CD14-positive monocyte (primary cell): ENCODE measurements around the gene VAV2. TPM values are rescaled to one million over a fixed set of nuclear protein-coding genes. Genes with fewer than 3 reads are reported as not detected.

Source experiments
- DNase-seq, 3 donors: peaks; one replicate each; pipeline ENCODE4 v3.0.0-alpha.2; 2011 to 2022
- H2AFZ ChIP-seq: 2 replicates; pipeline ENCODE4 v1.6.0; 2012; ENCODE audit warnings: mild to moderate bottlenecking, low read depth, low read length, inconsistent platforms; ENCODE audit not compliant: insufficient read depth, poor library complexity, severe bottlenecking
- H3K27ac ChIP-seq, 2 donors: 1 replicate in 1 of 2; 2 replicates in 1 of 2; pipeline ENCODE4 v1.5.1; 2012 to 2013; ENCODE audit warnings: low read length in 2 of 2, control low read depth in 1 of 2, inconsistent platforms in 1 of 2, low read depth in 1 of 2, mild to moderate bottlenecking in 1 of 2
- H3K27me3 ChIP-seq, 2 donors: one replicate each; pipeline versions ENCODE4 v1.6.0 to v1.6.1; 2011 to 2013; ENCODE audit warnings: low read length in 2 of 2; ENCODE audit not compliant: control insufficient read depth in 2 of 2, insufficient read depth in 2 of 2
- H3K36me3 ChIP-seq, 2 donors: replicated peaks in 1 of 2; 1 replicate in 1 of 2; 2 replicates in 1 of 2; pipeline versions ENCODE4 v1.5.1 to v1.6.1; 2012 to 2013; ENCODE audit warnings: low read length in 2 of 2, control low read depth in 1 of 2, inconsistent platforms in 1 of 2, mild to moderate bottlenecking in 1 of 2; ENCODE audit not compliant: insufficient read depth in 2 of 2, control insufficient read depth in 1 of 2
- H3K4me1 ChIP-seq, 2 donors: 1 replicate in 1 of 2; 2 replicates in 1 of 2; pipeline versions ENCODE4 v1.5.1 to v1.6.1; 2012 to 2013; ENCODE audit warnings: low read length in 2 of 2, control low read depth in 1 of 2, inconsistent platforms in 1 of 2, mild to moderate bottlenecking in 1 of 2, moderate library complexity in 1 of 2; ENCODE audit not compliant: insufficient read depth in 2 of 2, control insufficient read depth in 1 of 2
- H3K4me2 ChIP-seq: replicated peaks from 2 replicates; pipeline ENCODE3; 2012; ENCODE audit warnings: low read length, moderate library complexity, mild to moderate bottlenecking; ENCODE audit not compliant: poor library complexity, severe bottlenecking; ENCODE audit errors: extremely low read depth
- H3K4me3 ChIP-seq, 3 experiments: fragments of 200-600 bp in 1 of 3; sonication (generic) in 1 of 3; replicated peaks in 1 of 3; 1 replicate in 2 of 3; 2 replicates in 1 of 3; pipeline ENCODE4 v1.5.1; 2011 to 2013; ENCODE audit warnings: low read length in 3 of 3, mild to moderate bottlenecking in 3 of 3, control low read depth in 2 of 3, low read depth in 2 of 3, inconsistent platforms in 1 of 3, moderate library complexity in 1 of 3
- H3K79me2 ChIP-seq: 2 replicates; pipeline ENCODE4 v1.6.0; 2012; ENCODE audit warnings: mild to moderate bottlenecking, control low read depth, inconsistent platforms, low read length, moderate library complexity; ENCODE audit not compliant: insufficient read depth
- H3K9ac ChIP-seq: 2 replicates; pipeline ENCODE4 v1.6.0; 2017; ENCODE audit warnings: low read length, mild to moderate bottlenecking; ENCODE audit not compliant: insufficient read depth, poor library complexity, severe bottlenecking
- H3K9me3 ChIP-seq, 2 donors: replicated peaks in 1 of 2; 1 replicate in 1 of 2; 2 replicates in 1 of 2; pipeline versions ENCODE4 v1.5.1 to v1.6.1; 2012 to 2013; ENCODE audit warnings: low read length in 2 of 2, control low read depth in 1 of 2; ENCODE audit not compliant: control insufficient read depth in 1 of 2, insufficient read depth in 1 of 2
- H4K20me1 ChIP-seq: 2 replicates; pipeline ENCODE4 v1.6.0; 2012; ENCODE audit warnings: mild to moderate bottlenecking, low read length, control low read depth, moderate library complexity; ENCODE audit not compliant: insufficient read depth
- H3K27ac Mint-ChIP-seq, 7 donors: one replicate each; pipeline ENCODE4 v1.8.0; 2020; ENCODE audit warnings: mild to moderate bottlenecking in 7 of 7, mixed read lengths in 7 of 7, moderate library complexity in 6 of 7, inconsistent platforms in 2 of 7
- H3K27me3 Mint-ChIP-seq, 3 donors: one replicate each; pipeline ENCODE4 v1.8.0; 2021 to 2022; ENCODE audit warnings: low read depth in 3 of 3, mild to moderate bottlenecking in 3 of 3, mixed read lengths in 3 of 3, moderate library complexity in 3 of 3, inconsistent platforms in 1 of 3
- H3K36me3 Mint-ChIP-seq, 2 donors: one replicate each; pipeline ENCODE4 v1.8.0; 2020; ENCODE audit warnings: mixed read lengths in 2 of 2, inconsistent platforms in 1 of 2, mild to moderate bottlenecking in 1 of 2
- H3K4me1 Mint-ChIP-seq: one replicate; pipeline ENCODE4 v1.8.0; 2020; ENCODE audit warnings: mild to moderate bottlenecking, mixed read lengths
- H3K4me3 Mint-ChIP-seq, 2 donors: one replicate each; pipeline ENCODE4 v1.8.0; 2020; ENCODE audit warnings: mild to moderate bottlenecking in 2 of 2, mixed read lengths in 2 of 2, moderate library complexity in 1 of 2
- H3K9me3 Mint-ChIP-seq, 7 donors: one replicate each; pipeline ENCODE4 v1.8.0; 2020 to 2022; ENCODE audit warnings: mixed read lengths in 7 of 7, mild to moderate bottlenecking in 6 of 7, moderate library complexity in 6 of 7, inconsistent platforms in 2 of 7
- CTCF ChIP-seq: fragments of 200-600 bp; IDR thresholded peaks from one replicate; pipeline ENCODE4 v1.8.0; 2022; ENCODE audit warnings: antibody characterized with exemption, mild to moderate bottlenecking
- WGBS: methylation state at CpG from one replicate; pipeline ENCODE4 v1.1.5; 2013; ENCODE audit warnings: missing lambda C conversion rate; ENCODE audit not compliant: insufficient coverage; 5-methylcytosine and 5-hydroxymethylcytosine counted together
- intact Hi-C, 2 donors: fragments of 100-400 bp; cut with micrococcal nuclease; formaldehyde crosslinking; loops; one replicate each; pipeline versions ENCODE4 v1.15.0 to v1.15.1; 2023
- polyA plus RNA-seq, 3 donors: library from polyadenylated mRNA; depleted of rRNA in 1 of 3; unstranded in 2 of 3; stranded (reverse) in 1 of 3; fragments of 300-500 nt in 2 of 3; fragments of >200 nt in 1 of 3; fragmentation: Illumina TruSeq in 2 of 3; gene quantifications; 1 replicate in 2 of 3; 2 replicates in 1 of 3; pipeline ENCODE4 v1.2.3, GENCODE V29; 2012 to 2021

Gene VAV2
- polyA plus RNA-seq, 3 donors = 2.3 to 13.6 (median 2.3) TPM

- Histone ChIP-seq H3K27ac (peak overlapping the region; percentile 95 to 97), H3K4me2 (peak overlapping the region; percentile 65), H3K4me3 (peak overlapping the region in 1 of 3 experiments; percentile 64), H2AFZ (no peak overlapping the region), H4K20me1 (no peaks in the 10 kb centered on the region), H3K27me3 (no peaks in the 10 kb centered on the region), H3K4me1 (peaks cover 49 to 64% of the 10 kb centered on the region in 2 donors), H3K36me3 (no peaks in the 10 kb centered on the region), H3K9me3 (no peaks in the 10 kb centered on the region), H3K9ac (peak overlapping the region; percentile 66), H3K79me2 (peaks cover 32% of the 10 kb centered on the region)
- intact Hi-C loops = loop anchor here in 1 of 2 donors (5.0 kb wide), 1 partner anchor 34 kb away; no protein-coding TSS in a partner anchor
- peaks cover 59% of the 10 kb centered on the region for H3K4me1 Mint-ChIP-seq
- H3K27me3 Mint-ChIP-seq = peaks cover 0 to 1% (median under 1%) of the 10 kb centered on the region in 3 donors
- H3K4me3 Mint-ChIP-seq = peak overlapping the region in 1 of 2 donors; percentile 53
- H3K9me3 Mint-ChIP-seq = peaks cover 0 to 7% (median 4%) of the 10 kb centered on the region in 7 donors
- 81% methylated on average over 2 of the region's 5 CpGs for WGBS
- H3K36me3 Mint-ChIP-seq = peaks cover 32 to 47% of the 10 kb centered on the region in 2 donors
- no peak for TF ChIP-seq CTCF
- peak in 2 of 3 donors; percentile 12 to 24 for DNase-seq
- H3K27ac Mint-ChIP-seq = peak overlapping the region; percentile 95 to 98 (median 97)
Measured at GRCh38 chr9:133861692-133862091, 130.4 kb downstream of the VAV2 start.

- no peak for TF ChIP-seq CTCF
- Histone ChIP-seq H3K4me2 (no peak overlapping the region), H4K20me1 (no peaks in the 10 kb centered on the region), H3K79me2 (peaks cover 32% of the 10 kb centered on the region), H2AFZ (no peak overlapping the region), H3K4me3 (no peak overlapping the region), H3K27me3 (no peaks in the 10 kb centered on the region), H3K36me3 (no peaks in the 10 kb centered on the region), H3K9ac (no peak overlapping the region), H3K9me3 (no peaks in the 10 kb centered on the region), H3K4me1 (peaks cover 55 to 70% of the 10 kb centered on the region in 2 donors), H3K27ac (peak overlapping the region in 1 of 2 donors; percentile 95)
- peak overlapping the region in 2 of 7 donors; percentile 96 to 97 for H3K27ac Mint-ChIP-seq
- H3K27me3 Mint-ChIP-seq = peaks cover 0 to 1% (median 0%) of the 10 kb centered on the region in 3 donors
- 93% methylated on average over 19 of the region's 20 CpGs for WGBS
- intact Hi-C loops = loop anchor here in 1 of 2 donors (5.0 kb wide), 1 partner anchor 34 kb away; no protein-coding TSS in a partner anchor
- peaks cover 0 to 7% (median 4%) of the 10 kb centered on the region in 7 donors for H3K9me3 Mint-ChIP-seq
- H3K4me1 Mint-ChIP-seq = peaks cover 65% of the 10 kb centered on the region
- peak overlapping the region in 1 of 2 donors; percentile 42 for H3K4me3 Mint-ChIP-seq
- H3K36me3 Mint-ChIP-seq = peaks cover 31 to 45% of the 10 kb centered on the region in 2 donors
- DNase-seq = no peak
Measured at GRCh38 chr9:133861086-133861485, 131.0 kb downstream of the VAV2 start.
